Measurements from ENCODE around the gene SMPDL3B.

Gene SMPDL3B, protein sequence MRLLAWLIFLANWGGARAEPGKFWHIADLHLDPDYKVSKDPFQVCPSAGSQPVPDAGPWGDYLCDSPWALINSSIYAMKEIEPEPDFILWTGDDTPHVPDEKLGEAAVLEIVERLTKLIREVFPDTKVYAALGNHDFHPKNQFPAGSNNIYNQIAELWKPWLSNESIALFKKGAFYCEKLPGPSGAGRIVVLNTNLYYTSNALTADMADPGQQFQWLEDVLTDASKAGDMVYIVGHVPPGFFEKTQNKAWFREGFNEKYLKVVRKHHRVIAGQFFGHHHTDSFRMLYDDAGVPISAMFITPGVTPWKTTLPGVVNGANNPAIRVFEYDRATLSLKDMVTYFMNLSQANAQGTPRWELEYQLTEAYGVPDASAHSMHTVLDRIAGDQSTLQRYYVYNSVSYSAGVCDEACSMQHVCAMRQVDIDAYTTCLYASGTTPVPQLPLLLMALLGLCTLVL

GRCh38 chr1:27934818-27935549 lies at the start of gene SMPDL3B:
SMPDL3B (plus strand) TSS chr1:27935000; CDS start chr1:27935184, 184 bp downstream.
- no peak for DNase-seq (ENCODE audit: low spot score)

- no peak for DNase-seq (ENCODE audit: low spot score)
Measured at GRCh38 chr1:27885114-27885528, 49.7 kb upstream of the SMPDL3B start.

DNA sequence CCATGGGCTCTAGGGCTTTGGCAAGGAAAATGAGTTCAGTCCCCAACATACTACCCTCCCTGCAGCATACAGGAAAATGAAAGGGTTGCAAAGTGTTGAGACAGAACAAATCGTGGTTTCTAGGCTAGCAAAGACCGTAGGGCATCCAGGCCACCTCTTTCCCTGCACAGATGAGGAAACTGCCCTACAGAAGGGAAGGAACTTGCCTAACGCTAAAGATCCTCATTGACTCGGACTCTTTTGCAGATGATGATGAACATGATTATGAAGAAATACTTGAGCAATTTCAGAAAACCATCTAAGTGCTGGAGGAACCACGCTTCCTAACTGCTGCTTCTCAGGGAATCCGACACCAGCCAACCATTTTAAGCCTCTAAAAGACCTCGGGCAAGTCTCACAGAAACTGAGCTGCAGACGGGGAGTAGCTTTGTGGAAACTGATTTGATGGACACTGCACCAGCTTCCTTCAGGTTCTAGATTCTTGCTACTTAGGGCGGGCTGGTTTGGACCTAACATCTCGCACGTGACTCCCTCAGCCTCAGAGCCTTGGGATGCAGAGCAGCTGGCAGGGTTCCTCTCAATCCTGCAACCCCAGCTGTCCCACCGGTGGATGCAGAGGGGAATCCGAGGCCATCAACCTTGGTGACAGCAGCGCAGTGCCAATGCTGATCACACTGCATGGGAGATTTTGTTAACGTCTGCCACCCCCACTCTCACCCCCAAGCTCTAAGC lies 49.0 kb upstream of the SMPDL3B start:
- DNase-seq (ENCODE audit: low spot score): no peak

- DNase-seq (ENCODE audit: low spot score): no peak
Measured at GRCh38 chr1:27886353-27886679, 48.5 kb upstream of the SMPDL3B start.

- no peak for DNase-seq (ENCODE audit: low spot score)
Measured at GRCh38 chr1:27886744-27887143, 48.1 kb upstream of the SMPDL3B start.

DNA sequence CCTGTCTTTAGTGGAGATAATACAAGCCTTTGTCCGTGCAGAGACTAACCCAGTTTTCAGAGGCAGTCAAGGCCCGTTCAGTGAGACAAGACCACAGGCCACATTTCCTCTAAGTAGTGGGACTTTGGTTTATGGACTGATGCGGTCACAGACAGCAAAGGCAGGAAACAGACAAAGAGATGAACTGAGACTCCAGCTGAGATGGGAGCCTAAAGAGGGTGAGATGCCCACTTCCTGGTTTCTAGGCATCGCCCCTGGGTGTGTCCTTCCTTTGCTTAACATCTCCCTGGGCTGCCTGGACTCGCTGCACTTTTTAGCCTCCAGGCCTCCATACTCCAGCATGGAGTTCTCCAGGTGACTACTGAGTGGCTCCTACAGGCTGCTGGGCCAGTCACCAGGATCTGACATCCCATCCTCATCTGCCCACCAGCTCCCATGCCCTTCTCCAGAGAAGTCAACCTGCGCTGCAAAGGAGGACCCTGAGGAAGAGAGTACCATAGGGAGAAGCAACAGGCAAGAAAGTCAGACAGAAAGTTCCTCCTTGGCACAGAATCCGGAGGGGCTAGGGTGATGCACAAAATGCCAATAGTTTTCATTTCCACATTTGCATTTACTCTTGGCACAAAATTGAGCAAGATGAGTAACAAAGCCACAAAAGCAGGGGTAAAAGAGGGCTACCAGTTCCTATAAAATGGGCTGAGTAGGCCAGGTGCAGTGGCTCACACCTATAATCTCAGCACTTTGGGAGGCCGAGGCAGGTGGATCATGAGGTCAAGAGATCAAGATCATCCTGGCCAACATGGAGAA lies 47.4 kb upstream of the SMPDL3B start:
- no peak for DNase-seq (ENCODE audit: low spot score)

DNA sequence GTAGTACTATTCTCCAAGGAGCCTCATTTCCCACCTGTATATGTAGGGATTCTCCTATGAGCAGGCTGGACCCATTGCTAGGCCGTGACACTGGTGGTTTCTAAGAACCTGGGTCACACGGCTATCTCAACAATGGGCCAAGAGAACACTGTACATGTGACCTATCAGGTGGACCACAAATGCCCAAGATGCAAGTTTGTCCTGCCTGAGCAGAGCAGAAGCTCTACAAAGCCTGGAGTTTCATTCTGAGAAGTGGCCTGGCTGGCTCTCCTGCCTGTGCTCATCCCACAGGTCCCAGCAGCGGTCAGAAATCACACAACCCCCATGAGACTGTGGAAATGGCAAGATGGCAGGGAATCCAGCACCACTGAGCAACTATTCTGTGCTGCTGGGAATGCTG lies 45.3 kb upstream of the SMPDL3B start:
- DNase-seq (ENCODE audit: low spot score): no peak

GRCh38 chr1:27891196-27891889 lies 43.5 kb upstream of the SMPDL3B start:
- no peak for DNase-seq (ENCODE audit: low spot score)

- no peak for DNase-seq (ENCODE audit: low spot score)
Measured at GRCh38 chr1:27894521-27894920, 40.3 kb upstream of the SMPDL3B start.

GRCh38 chr1:27906759-27907158 lies 28.0 kb upstream of the SMPDL3B start:
- DNase-seq (ENCODE audit: low spot score): no peak

- DNase-seq (ENCODE audit: low spot score): no peak
Measured at GRCh38 chr1:27912429-27912828, 22.4 kb upstream of the SMPDL3B start.

DNA sequence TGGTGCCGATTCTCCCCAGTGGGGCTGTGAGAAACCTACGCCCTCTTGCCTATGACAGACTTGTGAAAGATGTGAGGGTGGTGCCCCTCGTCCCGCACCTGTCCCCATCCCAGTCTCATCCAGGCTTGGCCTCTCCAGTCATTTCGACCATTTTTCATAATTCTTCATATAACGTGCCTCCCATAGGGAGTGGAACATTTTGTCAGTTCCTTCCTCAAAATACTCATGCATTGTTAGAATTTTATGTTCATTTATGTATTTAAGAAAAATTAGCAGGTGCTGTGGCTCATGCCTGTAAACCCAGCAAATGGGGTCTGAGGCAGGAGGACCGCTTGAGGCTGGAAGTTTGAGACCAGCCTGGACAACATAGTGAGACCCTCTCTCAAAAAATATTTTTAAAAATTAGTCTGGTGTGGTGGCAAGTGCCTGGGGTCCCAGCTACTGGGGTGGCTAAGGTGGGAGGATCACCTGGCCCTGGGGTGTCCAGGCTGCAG lies 19.7 kb upstream of the SMPDL3B start:
- DNase-seq (ENCODE audit: low spot score): no peak

DNA sequence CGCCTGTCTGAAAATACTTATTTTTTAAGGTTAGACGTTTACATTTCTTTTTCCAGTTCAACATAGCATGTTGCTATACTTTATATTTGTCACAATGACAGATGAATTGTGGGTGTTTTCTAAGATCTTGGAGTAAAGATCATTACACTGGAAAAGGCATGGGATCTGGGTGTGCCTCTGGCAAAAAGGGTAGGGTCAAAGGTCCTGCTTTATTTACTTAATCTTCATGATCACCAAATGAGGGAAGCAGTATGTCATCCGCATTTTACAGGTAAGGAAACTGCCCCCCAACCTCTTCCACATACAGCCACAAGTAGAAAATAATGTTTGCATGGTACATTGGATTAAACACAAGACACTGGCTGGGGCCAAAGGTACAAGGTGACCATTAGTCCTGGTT lies 12.5 kb upstream of the SMPDL3B start:
- no peak for DNase-seq (ENCODE audit: low spot score)

- DNase-seq (ENCODE audit: low spot score): no peak
Measured at GRCh38 chr1:27928216-27928954, 6.4 kb upstream of the SMPDL3B start.

DNA sequence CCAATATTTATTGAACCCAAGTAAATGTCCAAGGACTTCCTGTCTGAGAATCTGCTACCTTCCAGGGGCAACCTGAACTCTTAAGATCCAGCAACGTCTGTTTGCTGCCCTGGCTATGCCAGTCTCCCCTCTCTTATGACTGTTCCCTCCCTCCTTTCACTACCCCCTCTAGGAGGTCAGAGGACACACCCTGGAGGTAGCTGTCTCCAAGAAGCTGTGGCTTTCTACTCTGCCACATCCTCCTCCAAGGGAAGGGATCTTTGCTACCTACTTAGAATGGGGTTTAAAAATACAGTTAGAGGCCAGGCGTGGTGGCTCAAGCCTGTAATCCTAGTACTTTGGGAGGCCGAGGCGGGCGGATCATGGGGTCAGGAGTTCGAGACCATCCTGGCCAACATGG lies 3.6 kb upstream of the SMPDL3B start:
- no peak for DNase-seq (ENCODE audit: low spot score)

GRCh38 chr1:27931759-27932158 lies 3.0 kb upstream of the SMPDL3B start:
- no peak for DNase-seq (ENCODE audit: low spot score)

- DNase-seq (ENCODE audit: low spot score): no peak
Measured at GRCh38 chr1:27935721-27936120, 921 bp downstream of the SMPDL3B start.

GRCh38 chr1:27936370-27936769 lies 1.6 kb downstream of the SMPDL3B start:
- DNase-seq (ENCODE audit: low spot score): no peak

GRCh38 chr1:27937524-27937836 lies 2.7 kb downstream of the SMPDL3B start:
- no peak for DNase-seq (ENCODE audit: low spot score)

GRCh38 chr1:27938488-27938887 lies 3.7 kb downstream of the SMPDL3B start:
- no peak for DNase-seq (ENCODE audit: low spot score)

GRCh38 chr1:27940297-27940696 lies 5.5 kb downstream of the SMPDL3B start:
- no peak for DNase-seq (ENCODE audit: low spot score)

Measured in putamen (tissue), 1 donor.